Activated T-helper 2 cell treated with anti-CD3 and anti-CD28 coated beads, Interferon-gamma antibody, Interleukin-2, Interleukin-4, amounts not matched to agents 10 μg/mL and 5 μg/mL and 100 μg/mL, durations not matched to agents 14 hours and 24 hours and 36 hours (primary cell): Measurements from ENCODE around the gene ATF1. TPM values are rescaled to one million over a fixed set of nuclear protein-coding genes. Genes with fewer than 3 reads are reported as not detected.
"Not testable (repeated sequence)": the region's sequence is repeated elsewhere in the genome, so short reads cannot be mapped to it uniquely, and the experiment has no call there.

ENCODE experiments used
- DNase-seq: peaks from one replicate; pipeline ENCODE4 v3.0.0; 2021; ENCODE audit warnings: low spot score
- H3K27ac Mint-ChIP-seq: one replicate; pipeline ENCODE4 v1.8.0; 2021; ENCODE audit warnings: mixed read lengths
- H3K27me3 Mint-ChIP-seq: one replicate; pipeline ENCODE4 v1.8.0; 2021; ENCODE audit warnings: low read depth, mixed read lengths
- H3K36me3 Mint-ChIP-seq: one replicate; pipeline ENCODE4 v1.8.0; 2021; ENCODE audit warnings: low read depth, mixed read lengths
- H3K4me1 Mint-ChIP-seq: one replicate; pipeline ENCODE4 v1.8.0; 2021; ENCODE audit warnings: low read depth, mixed read lengths
- H3K4me3 Mint-ChIP-seq: one replicate; pipeline ENCODE4 v1.8.0; 2021; ENCODE audit warnings: low read depth, mild to moderate bottlenecking, moderate library complexity, mixed read lengths
- H3K9me3 Mint-ChIP-seq: one replicate; pipeline ENCODE4 v1.8.0; 2021; ENCODE audit warnings: mixed read lengths
- intact Hi-C: fragments of 100-400 bp; cut with micrococcal nuclease; formaldehyde crosslinking; loops from one replicate; pipeline ENCODE4 v1.15.1; 2023
- total RNA-seq: library from RNA; stranded (reverse); gene quantifications from 2 replicates; pipeline ENCODE4 v1.2.3, GENCODE V29; 2022

ATF1 gene
- total RNA-seq, 1 donor from 2014 or later = 63.0 TPM

DNA sequence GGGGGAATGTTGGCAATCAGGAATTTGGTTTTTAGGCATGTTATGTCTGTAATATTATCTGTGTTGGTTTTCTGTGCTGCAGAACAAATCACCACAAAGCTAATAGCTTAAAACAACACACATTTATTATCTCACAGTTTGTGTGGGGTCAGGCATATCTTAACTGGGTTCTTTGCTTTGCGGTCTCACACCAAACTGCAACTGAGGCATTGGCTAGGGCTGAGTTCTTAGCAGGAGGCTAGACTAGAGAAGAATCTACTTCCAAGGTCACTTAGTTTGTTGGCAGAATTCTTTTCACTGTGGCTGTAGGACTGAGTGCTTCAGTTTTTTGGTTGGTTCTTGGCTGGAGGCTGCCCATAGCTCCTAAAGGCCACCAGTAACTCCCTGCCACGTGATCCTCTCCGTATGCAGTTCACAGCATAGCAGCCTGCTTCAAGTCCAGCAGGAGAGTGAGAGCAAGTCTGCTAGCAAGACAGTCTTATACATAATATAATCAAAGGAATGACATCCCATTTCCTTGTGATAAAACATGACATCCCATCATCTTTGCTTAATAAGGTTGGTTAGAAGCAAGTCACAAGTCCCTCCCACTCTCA is 21.6 kb downstream of the ATF1 start:
- peaks cover 13% of the 10 kb centered on the region for H3K9me3 Mint-ChIP-seq
- H3K27ac Mint-ChIP-seq = no peak overlapping the region
- intact Hi-C loops = loop anchor here (2.0 kb wide), 1 partner anchor 21 kb away; the partner anchor contains the start of gene ATF1
- H3K4me1 Mint-ChIP-seq = peaks cover 9% of the 10 kb centered on the region
- no peak overlapping the region for H3K4me3 Mint-ChIP-seq
- H3K27me3 Mint-ChIP-seq = no peaks in the 10 kb centered on the region
- H3K36me3 Mint-ChIP-seq = peaks cover 41% of the 10 kb centered on the region
- DNase-seq = no peak

DNA sequence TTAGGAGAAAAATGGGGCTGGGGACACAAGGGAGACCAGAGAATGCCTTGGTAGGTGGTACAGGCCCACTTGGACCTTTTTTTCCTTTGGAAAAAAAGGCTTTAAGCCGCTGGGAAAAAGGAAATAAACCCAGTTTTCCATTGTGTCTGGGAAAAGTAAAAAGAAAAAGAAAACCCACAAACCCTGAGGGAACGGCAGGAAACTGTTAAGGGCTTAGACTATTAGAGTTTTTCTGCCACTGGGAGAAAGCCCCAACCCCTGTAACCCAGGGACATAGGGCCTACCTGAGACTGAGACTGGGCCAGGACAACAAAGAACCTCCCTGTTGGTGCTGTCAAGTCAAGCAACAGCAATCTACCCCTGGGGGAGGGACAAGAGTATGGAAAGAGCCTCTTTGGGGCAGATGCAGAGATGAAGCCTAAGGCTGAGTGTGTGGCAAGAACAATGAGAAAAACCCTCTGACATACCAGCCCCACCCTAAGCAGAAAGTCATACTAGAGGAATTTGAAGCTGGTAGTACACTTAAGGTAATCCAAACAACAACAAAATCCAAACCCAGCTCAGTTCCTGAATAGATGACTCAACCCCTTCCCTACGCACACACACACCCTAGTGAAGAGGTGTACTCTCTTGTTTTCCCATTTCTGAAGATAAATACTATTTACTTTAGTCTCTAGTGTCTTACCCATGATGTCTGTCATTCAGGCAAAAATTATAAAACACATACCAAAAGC is 22.8 kb downstream of the ATF1 start:
- intact Hi-C loops = no loop called here
- Mint-ChIP-seq H3K4me1 (peaks cover 18% of the 10 kb centered on the region), H3K27me3 (no peaks in the 10 kb centered on the region), H3K9me3 (peaks cover 13% of the 10 kb centered on the region), H3K4me3 (no peak overlapping the region), H3K36me3 (peaks cover 50% of the 10 kb centered on the region), H3K27ac (no peak overlapping the region)
- DNase-seq = no peak

DNA sequence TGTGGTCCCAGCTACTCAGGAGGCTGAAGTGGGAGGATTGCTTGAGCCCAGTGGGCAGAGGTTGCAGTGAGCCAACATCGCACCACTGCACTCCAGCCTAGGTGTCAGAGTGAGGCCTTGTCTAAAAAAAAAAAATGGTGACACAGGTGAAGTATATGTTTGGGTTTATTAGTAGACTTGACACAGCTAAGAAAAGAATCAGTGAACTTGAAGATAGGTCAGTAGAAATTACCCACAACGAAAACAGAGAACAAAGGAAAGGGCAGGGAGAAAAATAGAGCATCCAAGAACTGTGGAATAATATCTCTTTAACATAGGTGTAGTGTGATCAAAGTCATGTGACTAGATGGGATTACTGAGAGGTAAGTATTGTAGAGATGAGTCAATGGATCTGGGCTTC is 23.7 kb downstream of the ATF1 start:
- intact Hi-C loops = no loop called here
- peaks cover 49% of the 10 kb centered on the region for H3K36me3 Mint-ChIP-seq
- H3K27ac Mint-ChIP-seq = no peak overlapping the region

DNA sequence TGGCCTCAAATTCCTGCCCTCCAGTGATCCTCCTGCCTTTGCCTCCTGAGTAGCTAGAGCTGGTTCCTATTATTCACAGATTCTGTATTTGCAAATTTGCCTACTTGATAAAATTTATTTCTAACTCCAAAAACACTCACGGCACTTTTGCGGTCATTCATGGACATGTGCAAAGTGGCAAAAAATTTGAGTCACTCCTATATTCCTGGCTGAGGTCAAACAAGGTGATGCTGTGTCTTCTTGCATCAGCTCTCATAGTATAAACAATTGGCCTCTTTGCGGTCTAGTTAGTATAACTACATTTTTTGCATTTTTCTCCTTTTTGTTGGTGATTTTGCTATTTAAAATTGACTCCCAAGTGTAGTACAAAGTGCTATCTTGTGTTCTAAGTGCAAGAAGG is 24.7 kb downstream of the ATF1 start:
- Mint-ChIP-seq H3K27ac (no peak overlapping the region), H3K4me3 (no peak overlapping the region), H3K36me3 (peaks cover 49% of the 10 kb centered on the region), H3K4me1 (peaks cover 18% of the 10 kb centered on the region), H3K27me3 (no peaks in the 10 kb centered on the region), H3K9me3 (peaks cover 13% of the 10 kb centered on the region)
- DNase-seq = no peak
- intact Hi-C loops = no loop called here

More for the DNA sequence above, 23.7 kb downstream of the ATF1 start:
- H3K9me3 Mint-ChIP-seq = peaks cover 13% of the 10 kb centered on the region
- H3K4me1 Mint-ChIP-seq = peaks cover 18% of the 10 kb centered on the region
- DNase-seq = no peak
- no peaks in the 10 kb centered on the region for H3K27me3 Mint-ChIP-seq
- no peak overlapping the region for H3K4me3 Mint-ChIP-seq

DNA sequence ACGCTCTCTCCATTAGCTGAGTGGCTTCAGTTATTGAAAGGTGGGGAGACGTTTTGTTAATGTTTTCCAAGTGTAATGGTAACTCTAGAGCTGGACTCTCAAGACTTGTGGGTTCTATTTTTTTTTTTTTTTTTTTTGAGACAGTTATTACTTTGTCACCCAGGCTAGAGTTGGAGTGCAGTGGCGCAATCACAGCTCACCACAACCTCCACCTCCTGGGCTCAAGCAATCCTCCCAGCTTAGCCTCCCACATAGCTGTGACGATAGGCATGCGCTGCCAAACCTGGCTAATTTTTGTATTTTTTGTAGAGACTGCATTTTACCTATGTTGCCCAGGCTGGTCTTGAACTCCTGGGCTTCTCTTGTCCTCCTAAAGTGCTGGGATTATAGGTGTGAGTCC is 26.2 kb downstream of the ATF1 start:
- peaks cover 13% of the 10 kb centered on the region for H3K9me3 Mint-ChIP-seq
- H3K4me1 Mint-ChIP-seq = peaks cover 12% of the 10 kb centered on the region
- intact Hi-C loops = no loop called here
- peaks cover 44% of the 10 kb centered on the region for H3K36me3 Mint-ChIP-seq
- no peak for DNase-seq
- no peak overlapping the region for H3K27ac Mint-ChIP-seq
- H3K27me3 Mint-ChIP-seq = no peaks in the 10 kb centered on the region
- H3K4me3 Mint-ChIP-seq = no peak overlapping the region

DNA sequence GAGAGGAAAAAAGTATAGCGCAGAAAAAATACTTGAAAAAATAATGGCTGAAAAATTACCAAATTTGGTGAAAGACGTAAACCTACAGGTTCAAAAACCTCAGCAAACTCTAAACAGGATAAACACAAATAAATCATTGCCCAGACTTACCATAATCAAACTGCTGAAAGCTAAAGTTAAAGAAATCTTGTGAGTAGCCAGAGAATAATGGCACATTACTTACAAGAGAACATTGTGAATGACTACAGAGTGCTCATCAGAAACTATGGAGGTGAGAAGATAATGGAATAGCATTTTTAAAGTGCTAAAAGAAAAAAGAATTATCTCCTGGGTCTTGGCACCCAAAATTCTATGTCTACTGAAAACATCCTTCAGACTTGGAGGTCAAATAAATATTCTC is 36.0 kb downstream of the ATF1 start:
- Mint-ChIP-seq H3K9me3 (peaks cover 21% of the 10 kb centered on the region), H3K27me3 (no peaks in the 10 kb centered on the region), H3K4me3 (no peak overlapping the region), H3K4me1 (no peaks in the 10 kb centered on the region), H3K27ac (no peak overlapping the region), H3K36me3 (peaks cover 81% of the 10 kb centered on the region)
- no peak for DNase-seq
- intact Hi-C loops = no loop called here

DNA sequence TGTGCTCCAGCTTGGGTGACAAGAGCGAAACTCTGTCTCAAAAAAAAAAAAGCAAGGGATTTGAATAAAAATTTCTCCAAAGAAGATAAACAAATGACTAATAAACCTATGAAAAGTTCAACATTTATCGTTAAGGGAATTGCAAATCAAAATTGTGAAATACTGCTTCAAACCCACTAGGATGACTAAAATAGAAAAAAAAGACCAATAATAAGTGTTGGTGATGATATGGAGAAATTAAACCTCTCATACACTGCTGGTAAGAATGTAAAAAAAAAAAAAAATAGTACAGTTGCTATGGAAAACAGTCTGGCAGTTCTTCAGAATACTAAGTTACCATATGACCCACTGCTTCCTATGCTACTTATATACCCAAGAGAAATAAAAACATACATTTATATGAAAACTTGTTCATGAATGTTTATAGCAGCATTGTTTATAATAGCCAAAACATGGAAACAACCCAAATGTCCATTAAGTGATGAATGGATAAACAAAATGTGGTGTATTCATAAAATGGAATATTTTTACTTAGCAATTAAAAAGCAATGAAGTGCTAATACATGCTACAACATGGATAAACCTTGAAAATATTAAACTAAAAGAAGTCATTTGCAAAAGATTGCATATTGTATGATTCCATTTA is 39.5 kb downstream of the ATF1 start:
- intact Hi-C loops = no loop called here
- Mint-ChIP-seq H3K27ac (no peak overlapping the region), H3K9me3 (peaks cover 18% of the 10 kb centered on the region), H3K27me3 (no peaks in the 10 kb centered on the region), H3K4me3 (no peak overlapping the region), H3K4me1 (no peaks in the 10 kb centered on the region), H3K36me3 (peaks cover 57% of the 10 kb centered on the region)
- DNase-seq = no peak

DNA sequence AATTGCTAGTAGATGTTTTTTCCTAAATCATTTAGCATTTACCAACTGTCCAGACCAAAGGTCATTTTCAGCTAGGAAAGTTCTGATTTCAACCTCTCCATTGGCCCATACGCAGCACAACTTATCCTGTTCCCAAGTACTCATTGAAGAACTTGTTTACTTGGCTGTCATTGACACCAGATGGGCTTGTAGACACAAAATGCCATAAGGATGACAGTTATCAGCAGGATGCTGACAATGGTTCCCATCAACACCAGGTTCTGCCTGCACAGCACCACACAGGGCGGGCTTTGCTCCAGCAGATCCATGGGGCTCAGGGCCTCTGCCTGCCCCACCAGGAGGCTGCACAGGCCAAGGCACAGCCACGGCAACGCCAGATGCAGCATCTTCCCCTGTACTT is 42.3 kb downstream of the ATF1 start:
- peaks cover 39% of the 10 kb centered on the region for H3K36me3 Mint-ChIP-seq
- no peaks in the 10 kb centered on the region for H3K9me3 Mint-ChIP-seq
- no peaks in the 10 kb centered on the region for H3K4me1 Mint-ChIP-seq
- DNase-seq = no peak
- intact Hi-C loops = no loop called here
- no peaks in the 10 kb centered on the region for H3K27me3 Mint-ChIP-seq
- no peak overlapping the region for H3K4me3 Mint-ChIP-seq
- no peak overlapping the region for H3K27ac Mint-ChIP-seq

DNA sequence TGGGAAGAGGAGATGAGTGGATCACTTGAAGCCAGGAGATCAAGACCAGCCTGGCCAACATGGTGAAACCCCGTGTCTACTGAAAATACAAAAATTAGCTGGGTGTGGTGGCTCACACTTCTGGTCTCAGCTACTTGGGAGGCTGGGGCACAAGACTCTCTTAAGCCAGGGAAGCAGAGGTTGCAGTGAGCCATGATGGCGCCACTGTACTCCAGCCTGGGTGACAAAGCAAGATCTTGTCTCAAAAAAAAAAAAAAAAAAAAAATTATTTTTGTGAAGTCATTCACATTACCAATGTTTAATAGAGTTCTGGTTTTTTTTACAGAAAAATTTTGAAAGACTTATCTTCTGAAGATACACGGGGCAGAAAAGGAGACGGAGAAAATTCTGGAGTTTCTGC is 45.2 kb downstream of the ATF1 start:
- H3K4me1 Mint-ChIP-seq, intact Hi-C loops, DNase-seq, H3K27ac Mint-ChIP-seq, H3K27me3 Mint-ChIP-seq, H3K9me3 Mint-ChIP-seq, H3K4me3 Mint-ChIP-seq: not testable (repeated sequence)
- H3K36me3 Mint-ChIP-seq = peaks cover 35% of the 10 kb centered on the region

DNA sequence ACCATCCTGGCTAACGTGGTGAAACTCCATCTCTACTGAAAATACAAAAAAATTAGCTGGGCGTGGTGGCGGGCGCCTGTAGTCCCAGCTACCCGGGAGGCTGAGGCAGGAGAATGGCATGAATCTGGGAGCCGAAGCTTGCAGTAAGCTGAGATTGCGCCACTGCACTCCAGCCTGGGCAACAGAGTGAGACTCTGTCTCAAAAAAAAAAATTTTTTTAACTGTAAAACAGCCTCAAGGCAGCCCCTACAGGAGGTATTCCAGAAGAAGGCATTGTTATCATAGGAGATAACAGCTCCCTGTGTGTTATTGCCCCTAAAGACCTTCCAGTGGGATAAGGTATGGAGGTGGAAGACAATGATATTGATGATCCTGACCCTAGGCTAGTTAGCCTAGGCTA is 51.0 kb downstream of the ATF1 start:
- H3K27me3 Mint-ChIP-seq, H3K9me3 Mint-ChIP-seq, DNase-seq, intact Hi-C loops, H3K4me3 Mint-ChIP-seq, H3K4me1 Mint-ChIP-seq, H3K27ac Mint-ChIP-seq: not testable (repeated sequence)
- peaks cover 59% of the 10 kb centered on the region for H3K36me3 Mint-ChIP-seq

DNA sequence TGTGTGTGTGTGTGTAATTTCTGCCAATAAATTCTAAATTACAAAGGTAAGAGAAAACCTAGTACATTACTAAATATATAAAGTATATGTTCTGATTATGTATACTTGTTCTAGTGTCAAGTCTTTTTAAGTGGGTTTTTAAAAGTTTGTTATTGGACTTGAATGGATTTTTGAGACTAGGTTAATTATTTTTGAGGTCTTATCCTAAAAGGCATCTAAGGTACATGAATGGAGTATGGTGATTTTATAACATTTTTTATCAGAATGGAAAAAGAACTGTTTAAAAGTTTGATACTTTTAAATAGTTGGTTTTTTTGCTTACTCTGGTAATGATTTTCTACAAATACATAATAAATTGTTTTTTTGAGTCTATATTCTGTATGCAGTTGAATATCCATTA is 56.3 kb downstream of the ATF1 start:
- H3K36me3 Mint-ChIP-seq = peaks cover 37% of the 10 kb centered on the region

DNA sequence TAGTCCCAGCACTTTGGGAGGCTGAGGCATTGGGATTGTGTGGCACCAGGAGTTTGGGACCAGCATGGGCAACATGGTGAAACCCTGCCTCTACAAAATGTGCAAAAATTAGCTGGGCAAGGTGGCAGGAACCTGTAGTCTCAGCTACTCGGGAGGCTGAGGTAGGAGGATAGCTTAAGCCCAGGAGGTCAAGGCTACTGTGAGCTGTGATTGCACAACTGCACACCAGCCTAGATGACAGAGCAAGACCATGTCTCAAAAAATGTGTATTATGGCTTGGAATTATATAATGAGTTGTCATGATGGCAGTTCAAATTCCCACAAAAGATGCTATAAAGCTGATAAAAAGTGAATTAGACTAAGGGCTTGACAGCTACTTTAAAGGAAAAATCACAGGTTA is 58.2 kb downstream of the ATF1 start:
- Mint-ChIP-seq H3K4me3 (no peak overlapping the region), H3K27me3 (no peaks in the 10 kb centered on the region), H3K27ac (no peak overlapping the region), H3K9me3 (no peaks in the 10 kb centered on the region), H3K36me3 (peaks cover 21% of the 10 kb centered on the region), H3K4me1 (peaks cover 6% of the 10 kb centered on the region)
- no peak for DNase-seq
- intact Hi-C loops = loop anchor here (5.0 to 10.0 kb wide), 2 partner anchors 60 to 523 kb away; partner anchors contain the start of genes ATF1 and CELA1

More for the DNA sequence above, 56.3 kb downstream of the ATF1 start:
- Mint-ChIP-seq H3K27me3 (no peaks in the 10 kb centered on the region), H3K27ac (no peak overlapping the region), H3K4me3 (no peak overlapping the region), H3K4me1 (peaks cover 5% of the 10 kb centered on the region), H3K9me3 (no peaks in the 10 kb centered on the region)
- intact Hi-C loops = loop anchor here (5.0 to 10.0 kb wide), 2 partner anchors 58 to 525 kb away; partner anchors contain the start of genes ATF1 and CELA1
- DNase-seq = no peak

DNA sequence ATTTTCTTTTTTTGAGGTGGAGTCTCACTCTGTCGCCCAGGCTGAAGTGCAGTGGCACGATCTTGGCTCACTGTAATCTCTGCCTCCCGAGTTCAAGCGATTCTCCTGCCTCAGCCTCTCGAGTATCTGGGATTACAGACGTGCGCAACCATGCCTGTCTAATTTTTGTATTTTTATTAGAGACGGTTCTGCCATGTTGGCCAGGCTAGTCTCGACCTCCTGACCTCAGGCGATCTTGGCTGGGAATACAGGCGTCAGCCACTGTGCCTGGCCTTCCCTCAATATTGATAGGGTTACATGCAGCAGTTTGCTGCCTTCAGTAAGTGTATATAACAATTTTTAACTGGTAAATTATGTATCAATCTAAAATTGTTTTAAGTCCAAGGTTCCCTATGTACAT is 59.8 kb downstream of the ATF1 start:
- H3K27ac Mint-ChIP-seq, H3K4me1 Mint-ChIP-seq, DNase-seq, H3K4me3 Mint-ChIP-seq, H3K9me3 Mint-ChIP-seq, H3K27me3 Mint-ChIP-seq: not testable (repeated sequence)
- peaks cover 13% of the 10 kb centered on the region for H3K36me3 Mint-ChIP-seq
- intact Hi-C loops = loop anchor here (2.0 to 10.0 kb wide), 3 partner anchors 61 to 521 kb away; partner anchors contain the start of genes ATF1 and CELA1
